ENCODE data around the gene BABAM2. TPM values are rescaled to one million over a fixed set of nuclear protein-coding genes. Genes with fewer than 3 reads are reported as not detected.

BABAM2 gene
- total and polyA plus RNA-seq, 4 donors = 17.2 to 53.8 (median 36.5) TPM

- no peaks in the 10 kb centered on the region for H3K9me3 ChIP-seq (ENCODE audit: control insufficient read depth, low read length)
- intact Hi-C loops (cut with DNase I) = no loop called here
- H3K27me3 ChIP-seq (ENCODE audit: control insufficient read depth in 1 of 2, insufficient read depth in 2 of 2, low read length in 1 of 2) = no peaks in the 10 kb centered on the region
- WGBS, 2 donors = 38 to 39% methylated on average over 9 of the region's 9 CpGs
- DNase-seq = no peak
- H3K4me1 ChIP-seq (ENCODE audit: control insufficient read depth in 1 of 2, insufficient read depth in 2 of 2, low read length in 2 of 2) = peaks cover 0 to 3% of the 10 kb centered on the region in 2 donors
- no peaks in the 10 kb centered on the region for H3K36me3 ChIP-seq (ENCODE audit: control insufficient read depth in 1 of 2, insufficient read depth in 2 of 2, low read length in 1 of 2)
- H3K27ac ChIP-seq (ENCODE audit: low read depth in 1 of 2, low read length in 2 of 2) = peak overlapping the region; percentile 0 to 15
- H3K4me3 ChIP-seq (ENCODE audit: low read length in 2 of 2) = no peak overlapping the region
- no peak for ATAC-seq (ENCODE audit: low FRiP score)
These were observed 334.3 kb downstream of the BABAM2 start for GRCh38 chr2:28224648-28225472.

GRCh38 chr2:28225473-28226080, 335.0 kb downstream of the BABAM2 start:
- H3K9me3 ChIP-seq (ENCODE audit: control insufficient read depth, low read length) = no peaks in the 10 kb centered on the region
- H3K4me1 ChIP-seq (ENCODE audit: control insufficient read depth in 1 of 2, insufficient read depth in 2 of 2, low read length in 2 of 2) = peaks cover 0 to 3% of the 10 kb centered on the region in 2 donors
- H3K36me3 ChIP-seq (ENCODE audit: control insufficient read depth in 1 of 2, insufficient read depth in 2 of 2, low read length in 1 of 2) = no peaks in the 10 kb centered on the region
- H3K27ac ChIP-seq (ENCODE audit: low read depth in 1 of 2, low read length in 2 of 2) = peak overlapping the region; percentile 15 to 29
- intact Hi-C loops (cut with DNase I) = no loop called here
- no peak overlapping the region for H3K4me3 ChIP-seq (ENCODE audit: low read length in 2 of 2)
- ATAC-seq (ENCODE audit: low FRiP score) = no peak
- H3K27me3 ChIP-seq (ENCODE audit: control insufficient read depth in 1 of 2, insufficient read depth in 2 of 2, low read length in 1 of 2) = no peaks in the 10 kb centered on the region
- 7 to 17% methylated on average over 3 of the region's 3 CpGs for WGBS, 2 donors
- DNase-seq = no peak

DNA sequence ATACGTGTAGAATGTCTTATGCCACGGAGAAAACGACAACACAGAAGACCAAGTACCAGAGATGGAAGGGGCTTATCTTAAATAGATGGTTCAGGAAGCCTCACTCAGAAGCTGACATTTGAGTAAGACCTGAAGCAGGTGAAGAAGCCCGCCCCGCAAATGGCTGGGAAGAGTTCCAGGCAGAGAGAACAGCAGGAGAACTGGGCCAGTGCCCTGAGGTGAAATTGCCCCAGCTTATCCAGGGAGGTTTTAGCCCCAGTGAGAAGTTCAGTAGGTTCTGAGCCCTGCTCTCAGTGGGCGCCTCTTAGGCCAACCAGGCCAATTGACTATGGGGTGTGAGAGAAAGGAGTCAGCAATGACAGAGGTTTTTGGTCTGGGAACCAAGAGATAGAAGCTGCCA, 336.0 kb downstream of the BABAM2 start:
- WGBS, 2 donors = 96 to 99% methylated on average over 6 of the region's 6 CpGs
- Histone ChIP-seq H3K27me3 (ENCODE audit: control insufficient read depth in 1 of 2, insufficient read depth in 2 of 2, low read length in 1 of 2) (no peaks in the 10 kb centered on the region), H3K4me3 (ENCODE audit: low read length in 2 of 2) (no peak overlapping the region), H3K27ac (ENCODE audit: low read depth in 1 of 2, low read length in 2 of 2) (no peak overlapping the region), H3K9me3 (ENCODE audit: control insufficient read depth, low read length) (no peaks in the 10 kb centered on the region), H3K4me1 (ENCODE audit: control insufficient read depth in 1 of 2, insufficient read depth in 2 of 2, low read length in 2 of 2) (peaks cover 3 to 4% of the 10 kb centered on the region in 2 donors), H3K36me3 (ENCODE audit: control insufficient read depth in 1 of 2, insufficient read depth in 2 of 2, low read length in 1 of 2) (no peaks in the 10 kb centered on the region)
- intact Hi-C loops (cut with DNase I) = no loop called here
- DNase-seq (no peak), ATAC-seq (ENCODE audit: low FRiP score) (no peak)

DNA sequence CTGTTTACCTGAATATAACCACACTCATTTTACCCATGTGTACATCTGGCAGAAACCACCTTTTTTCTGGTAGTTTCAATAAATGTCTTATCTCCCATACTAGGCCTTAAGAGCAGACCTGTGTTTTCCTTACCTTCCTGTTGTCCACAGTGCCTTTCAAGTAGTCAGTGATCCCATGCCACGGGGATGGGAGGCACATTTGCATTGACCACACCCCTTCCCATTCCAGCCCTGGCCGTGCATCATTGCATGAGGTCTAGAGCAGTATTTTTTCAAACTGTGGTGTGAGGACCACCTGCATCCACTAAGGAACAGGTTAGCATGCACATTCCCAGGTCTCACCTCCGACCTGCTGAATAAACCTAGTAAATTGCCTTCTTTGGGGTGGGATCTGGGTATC, 337.0 kb downstream of the BABAM2 start:
- Histone ChIP-seq H3K4me1 (ENCODE audit: control insufficient read depth in 1 of 2, insufficient read depth in 2 of 2, low read length in 2 of 2) (peaks cover 3 to 6% of the 10 kb centered on the region in 2 donors), H3K4me3 (ENCODE audit: low read length in 2 of 2) (no peak overlapping the region), H3K27ac (ENCODE audit: low read depth in 1 of 2, low read length in 2 of 2) (no peak overlapping the region), H3K36me3 (ENCODE audit: control insufficient read depth in 1 of 2, insufficient read depth in 2 of 2, low read length in 1 of 2) (no peaks in the 10 kb centered on the region), H3K27me3 (ENCODE audit: control insufficient read depth in 1 of 2, insufficient read depth in 2 of 2, low read length in 1 of 2) (no peaks in the 10 kb centered on the region), H3K9me3 (ENCODE audit: control insufficient read depth, low read length) (no peaks in the 10 kb centered on the region)
- no peak for ATAC-seq (ENCODE audit: low FRiP score)
- intact Hi-C loops (cut with DNase I) = no loop called here
- WGBS, 2 donors = 80 to 83% methylated on average over 3 of the region's 3 CpGs
- DNase-seq = no peak

DNA sequence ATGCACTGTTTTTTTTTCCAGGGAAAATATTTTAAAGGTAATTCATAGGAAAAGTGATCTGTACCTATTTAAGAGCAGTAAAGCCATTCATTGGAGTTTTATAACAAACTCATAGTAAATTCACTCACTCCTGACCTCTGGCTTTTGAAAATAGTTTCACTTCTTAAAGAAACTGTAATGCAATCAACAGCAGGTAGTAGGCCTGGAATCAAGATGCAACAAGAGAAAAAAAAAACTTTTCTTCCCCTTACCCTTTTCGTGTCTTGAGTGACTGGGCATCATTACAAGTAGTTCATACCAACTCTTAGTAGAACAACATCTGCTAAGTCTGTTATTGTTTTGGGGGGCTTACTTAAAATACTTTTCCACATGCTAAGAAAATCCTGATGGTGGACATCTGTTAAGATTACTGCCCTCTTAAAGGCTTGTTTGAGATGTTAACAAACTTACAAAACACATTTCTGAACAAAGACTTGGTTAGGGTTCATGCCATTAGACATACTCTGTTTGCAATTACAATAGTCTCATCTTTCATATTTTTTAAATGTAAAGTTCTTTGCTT, 338.0 kb downstream of the BABAM2 start:
- Histone ChIP-seq H3K27me3 (ENCODE audit: control insufficient read depth in 1 of 2, insufficient read depth in 2 of 2, low read length in 1 of 2) (no peaks in the 10 kb centered on the region), H3K4me1 (ENCODE audit: control insufficient read depth in 1 of 2, insufficient read depth in 2 of 2, low read length in 2 of 2) (peaks cover 3 to 8% of the 10 kb centered on the region in 2 donors), H3K27ac (ENCODE audit: low read depth in 1 of 2, low read length in 2 of 2) (no peak overlapping the region), H3K4me3 (ENCODE audit: low read length in 2 of 2) (no peak overlapping the region), H3K9me3 (ENCODE audit: control insufficient read depth, low read length) (no peaks in the 10 kb centered on the region), H3K36me3 (ENCODE audit: control insufficient read depth in 1 of 2, insufficient read depth in 2 of 2, low read length in 1 of 2) (no peaks in the 10 kb centered on the region)
- ATAC-seq (ENCODE audit: low FRiP score) = no peak
- no peak for DNase-seq
- WGBS, 2 donors = 8 to 11% methylated on average over 1 of the region's 1 CpG
- intact Hi-C loops (cut with DNase I) = no loop called here

DNA sequence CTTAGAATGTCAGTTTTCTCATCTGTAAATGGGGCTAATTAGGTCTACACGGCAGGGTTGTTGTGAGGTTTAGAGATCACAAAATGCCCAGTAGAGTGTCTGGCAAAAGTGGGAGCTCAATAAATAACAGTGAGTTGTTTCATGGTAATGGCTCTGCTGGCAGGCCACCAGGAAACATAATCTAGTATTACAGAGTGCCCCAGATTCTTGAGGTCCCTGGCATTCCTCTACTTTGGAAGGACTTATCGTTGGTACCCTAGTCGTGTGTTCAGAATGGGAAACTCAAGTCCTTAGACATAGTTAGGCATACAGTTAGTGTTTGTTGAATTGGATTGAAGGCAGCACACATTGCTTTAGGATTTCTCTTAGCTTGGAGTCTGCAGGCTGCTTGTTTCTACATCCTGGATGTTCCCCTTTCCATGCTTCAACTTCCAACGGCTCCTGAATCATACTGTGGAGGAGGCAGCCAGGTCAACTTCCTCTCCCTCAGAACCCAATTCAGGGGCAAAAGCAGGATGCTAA, 340.6 kb downstream of the BABAM2 start:
- peaks cover 3 to 8% of the 10 kb centered on the region in 2 donors for H3K4me1 ChIP-seq (ENCODE audit: control insufficient read depth in 1 of 2, insufficient read depth in 2 of 2, low read length in 2 of 2)
- DNase-seq (no peak), ATAC-seq (ENCODE audit: low FRiP score) (no peak)
- no peaks in the 10 kb centered on the region for H3K36me3 ChIP-seq (ENCODE audit: control insufficient read depth in 1 of 2, insufficient read depth in 2 of 2, low read length in 1 of 2)
- H3K4me3 ChIP-seq (ENCODE audit: low read length in 2 of 2) = no peak overlapping the region
- WGBS, 2 donors = 7% methylated on average over 4 of the region's 4 CpGs
- no peaks in the 10 kb centered on the region for H3K27me3 ChIP-seq (ENCODE audit: control insufficient read depth in 1 of 2, insufficient read depth in 2 of 2, low read length in 1 of 2)
- intact Hi-C loops (cut with DNase I) = no loop called here
- H3K27ac ChIP-seq (ENCODE audit: low read depth in 1 of 2, low read length in 2 of 2) = peak overlapping the region in 1 of 2 donors; percentile 28
- H3K9me3 ChIP-seq (ENCODE audit: control insufficient read depth, low read length) = no peaks in the 10 kb centered on the region

DNA sequence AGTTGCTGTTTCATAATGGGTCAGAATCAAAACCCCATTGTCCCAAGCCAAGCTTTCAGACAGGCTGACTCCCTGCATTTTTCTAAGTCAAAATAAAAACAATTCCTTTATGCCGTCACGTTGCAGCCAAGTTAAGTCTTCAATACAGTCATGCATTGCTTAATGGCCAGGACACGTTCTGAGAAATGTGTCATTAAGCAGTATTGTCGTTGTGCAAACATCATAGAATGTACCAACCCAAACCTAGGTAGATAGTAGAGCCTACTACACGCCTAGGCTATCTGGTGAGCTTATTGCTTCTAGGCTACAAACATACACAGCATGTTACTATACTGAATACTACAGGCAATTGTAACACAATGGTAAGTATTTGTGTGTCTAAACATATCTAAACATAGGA, 341.8 kb downstream of the BABAM2 start:
- 35 to 52% methylated on average over 5 of the region's 5 CpGs for WGBS, 2 donors
- H3K27ac ChIP-seq (ENCODE audit: low read depth in 1 of 2, low read length in 2 of 2) = no peak overlapping the region
- H3K9me3 ChIP-seq (ENCODE audit: control insufficient read depth, low read length) = no peaks in the 10 kb centered on the region

GRCh38 chr2:28233164-28233676, 342.7 kb downstream of the BABAM2 start:
- Histone ChIP-seq H3K4me1 (ENCODE audit: control insufficient read depth in 1 of 2, insufficient read depth in 2 of 2, low read length in 2 of 2) (peaks cover 3 to 8% of the 10 kb centered on the region in 2 donors), H3K4me3 (ENCODE audit: low read length in 2 of 2) (no peak overlapping the region), H3K9me3 (ENCODE audit: control insufficient read depth, low read length) (no peaks in the 10 kb centered on the region), H3K27ac (ENCODE audit: low read depth in 1 of 2, low read length in 2 of 2) (peak overlapping the region in 1 of 2 donors; percentile 6), H3K36me3 (ENCODE audit: control insufficient read depth in 1 of 2, insufficient read depth in 2 of 2, low read length in 1 of 2) (no peaks in the 10 kb centered on the region), H3K27me3 (ENCODE audit: control insufficient read depth in 1 of 2, insufficient read depth in 2 of 2, low read length in 1 of 2) (no peaks in the 10 kb centered on the region)
- no peak for DNase-seq
- intact Hi-C loops (cut with DNase I) = no loop called here
- 4 to 11% methylated on average over 6 of the region's 6 CpGs for WGBS, 2 donors
- no peak for ATAC-seq (ENCODE audit: low FRiP score)

More for the DNA sequence above, 341.8 kb downstream of the BABAM2 start:
- H3K4me1 ChIP-seq (ENCODE audit: control insufficient read depth in 1 of 2, insufficient read depth in 2 of 2, low read length in 2 of 2) = peaks cover 3 to 8% of the 10 kb centered on the region in 2 donors
- H3K4me3 ChIP-seq (ENCODE audit: low read length in 2 of 2) = no peak overlapping the region
- no peak for DNase-seq
- no peaks in the 10 kb centered on the region for H3K27me3 ChIP-seq (ENCODE audit: control insufficient read depth in 1 of 2, insufficient read depth in 2 of 2, low read length in 1 of 2)
- ATAC-seq (ENCODE audit: low FRiP score) = no peak
- H3K36me3 ChIP-seq (ENCODE audit: control insufficient read depth in 1 of 2, insufficient read depth in 2 of 2, low read length in 1 of 2) = no peaks in the 10 kb centered on the region
- intact Hi-C loops (cut with DNase I) = no loop called here
